Measurements from ENCODE around the gene SPINK8. TPM values are rescaled to one million over a fixed set of nuclear protein-coding genes. Genes with fewer than 3 reads are reported as not detected.
"Not testable (repeated sequence)": the region's sequence is repeated elsewhere in the genome, so short reads cannot be mapped to it uniquely, and the experiment has no call there.

The SPINK8 gene
- total RNA-seq, 1 donor from 2014 or later, result not detected

GRCh38 chr3:48276911-48277641, 56.4 kb downstream of the SPINK8 start:
- DNase-seq, result no peak

- no peak for DNase-seq
These were observed 58.0 kb downstream of the SPINK8 start for GRCh38 chr3:48275287-48276027.

DNA sequence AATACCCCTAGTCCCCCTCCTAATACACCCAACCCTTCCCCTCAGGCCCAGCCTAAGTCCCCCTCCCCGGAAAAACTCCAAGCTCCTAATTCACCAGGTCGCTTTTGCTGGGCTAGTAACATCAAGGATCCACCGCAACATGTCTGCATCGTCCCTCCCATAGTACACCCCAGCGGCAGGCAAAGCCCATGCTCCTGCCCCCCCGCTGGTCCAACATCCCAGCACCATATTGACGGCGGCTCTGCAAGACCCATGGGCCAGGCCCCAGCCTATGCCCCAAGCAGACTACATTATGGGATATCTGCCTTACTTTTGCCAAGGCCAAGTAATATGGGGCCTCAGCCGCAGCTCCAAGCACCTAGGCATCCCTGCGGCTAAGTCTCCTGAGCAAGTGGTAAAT, 59.0 kb downstream of the SPINK8 start:
- no peak for DNase-seq

DNA sequence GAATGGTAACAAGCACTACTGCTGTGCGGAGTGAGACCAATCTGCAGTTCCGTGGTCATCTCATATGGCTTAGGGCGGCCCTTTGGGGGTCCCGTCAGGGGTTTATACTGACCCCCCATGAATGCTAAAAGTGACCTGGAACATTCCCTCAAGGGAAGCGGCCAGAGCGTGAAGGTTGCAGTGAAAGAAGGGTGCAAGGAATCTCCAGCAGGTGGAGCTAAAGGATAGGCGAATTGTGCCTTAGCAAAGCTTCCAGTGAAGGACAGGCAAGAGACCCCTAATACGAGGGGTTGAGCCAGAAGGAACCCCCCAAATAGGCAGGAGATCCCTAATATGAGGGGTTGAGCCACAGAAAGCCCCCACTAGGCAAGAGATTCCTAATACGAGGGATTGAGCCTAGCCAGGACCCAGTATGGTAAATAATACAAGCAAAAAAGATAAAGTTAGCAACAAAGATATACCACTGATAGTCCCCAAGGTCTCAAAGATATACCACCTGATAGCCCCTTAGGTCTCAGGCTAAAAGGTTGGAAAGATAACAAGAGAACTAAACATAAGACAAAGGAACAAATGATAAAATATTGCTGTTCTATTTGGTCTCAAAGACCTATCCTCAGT, 59.8 kb downstream of the SPINK8 start:
- DNase-seq, result peak; percentile 85

- DNase-seq, result no peak
These were observed 61.5 kb downstream of the SPINK8 start for GRCh38 chr3:48271763-48272498.

DNA sequence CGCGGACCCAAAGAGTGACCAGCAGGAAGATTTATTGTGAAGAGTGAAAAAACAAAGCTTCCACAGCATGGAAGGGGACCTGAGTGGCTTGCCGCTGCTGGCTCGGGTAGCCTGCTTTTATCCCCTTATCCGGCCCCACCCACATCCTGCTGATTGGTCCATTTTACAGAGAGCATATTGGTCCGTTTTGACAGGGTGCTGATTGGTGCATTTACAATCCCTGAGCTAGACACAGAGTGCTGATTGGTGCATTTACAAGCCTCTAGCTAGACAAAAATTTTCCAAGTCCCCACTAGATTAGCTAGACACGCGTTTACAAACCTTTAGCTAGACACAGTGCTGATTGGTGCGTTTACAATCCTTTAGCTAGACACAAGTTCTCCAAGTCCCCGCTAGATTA, 62.2 kb downstream of the SPINK8 start:
- DNase-seq, result not testable (repeated sequence)

GRCh38 chr3:48270306-48270705, 63.2 kb downstream of the SPINK8 start:
- DNase-seq, result no peak

GRCh38 chr3:48269592-48269991, 63.9 kb downstream of the SPINK8 start:
- DNase-seq, result no peak

DNA sequence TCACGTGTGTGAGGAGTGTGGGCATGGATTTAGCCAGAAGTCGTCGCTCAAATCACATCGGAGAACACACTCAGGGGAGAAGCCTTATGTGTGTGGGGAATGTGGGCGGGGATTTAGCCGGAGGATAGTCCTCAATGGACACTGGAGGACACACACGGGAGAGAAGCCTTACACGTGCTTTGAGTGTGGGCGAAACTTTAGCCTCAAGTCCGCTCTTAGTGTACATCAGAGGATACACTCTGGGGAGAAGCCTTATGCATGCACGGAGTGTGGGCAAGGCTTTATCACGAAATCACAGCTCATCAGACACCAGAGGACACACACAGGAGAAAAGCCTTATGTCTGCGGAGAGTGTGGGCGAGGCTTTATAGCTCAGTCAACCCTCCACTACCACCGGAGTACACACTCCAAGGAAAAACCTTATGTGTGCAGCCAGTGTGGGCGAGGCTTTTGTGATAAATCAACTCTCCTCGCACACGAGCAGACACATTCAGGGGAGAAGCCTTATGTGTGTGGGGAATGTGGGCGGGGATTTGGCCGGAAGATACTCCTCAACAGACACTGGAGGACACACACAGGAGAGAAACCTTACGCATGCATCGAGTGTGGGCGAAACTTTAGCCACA, 64.4 kb downstream of the SPINK8 start:
- no peak for DNase-seq

GRCh38 chr3:48268381-48268935, 65.0 kb downstream of the SPINK8 start:
- no peak for DNase-seq

DNA sequence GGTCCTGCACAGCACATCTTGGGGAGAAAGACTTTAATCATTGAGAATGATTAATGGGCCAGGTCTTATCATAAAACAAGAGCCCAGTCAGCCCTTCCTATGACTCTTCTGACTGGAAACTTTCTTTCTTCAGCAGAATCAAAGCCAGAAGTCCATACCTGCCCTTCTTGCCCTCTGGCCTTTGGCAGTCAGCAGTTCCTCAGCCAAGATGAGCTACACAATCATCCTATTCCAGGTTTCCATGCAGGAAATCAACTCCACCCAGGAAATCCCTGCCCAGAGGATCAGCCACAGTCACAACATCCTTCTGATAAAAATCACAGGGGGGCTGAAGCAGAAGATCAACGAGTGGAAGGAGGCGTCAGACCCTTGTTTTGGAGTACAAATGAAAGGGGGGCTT, 65.7 kb downstream of the SPINK8 start:
- DNase-seq, result peak; percentile 30

GRCh38 chr3:48258530-48258929, 74.9 kb downstream of the SPINK8 start:
- DNase-seq, result no peak

Other genes with a start within 250 kb of the SPINK8 start
- gene CDC25A, start 145.2 kb downstream of the SPINK8 start, total RNA-seq, result 15.1 and 21.6 TPM in 2 replicates
- gene CAMP, start 110.2 kb downstream of the SPINK8 start, total RNA-seq, result not detected in 2 replicates
- 3.4 and 4.1 TPM in 2 replicates for gene ZNF589, start 92.6 kb downstream of the SPINK8 start, total RNA-seq
- gene NME6, start 32.3 kb downstream of the SPINK8 start, total RNA-seq, result 33.9 and 36.2 TPM in 2 replicates
- gene FBXW12, start 38.6 kb upstream of the SPINK8 start, total RNA-seq, result not detected in 2 replicates
- gene PLXNB1, start 96.4 kb upstream of the SPINK8 start, total RNA-seq, result 16.8 and 23.7 TPM in 2 replicates
- 16.4 and 18.0 TPM in 2 replicates for gene CCDC51, start 106.5 kb upstream of the SPINK8 start, total RNA-seq
- 223 and 272 TPM in 2 replicates for gene TMA7, start 106.6 kb upstream of the SPINK8 start, total RNA-seq
- gene ATRIP, start 113.1 kb upstream of the SPINK8 start, total RNA-seq, result 8.2 TPM in 2 replicates
- gene SHISA5, start 170.5 kb upstream of the SPINK8 start, total RNA-seq, result 95.5 and 133 TPM in 2 replicates
- gene PFKFB4, start 223.1 kb upstream of the SPINK8 start, total RNA-seq, result 2.0 and 2.2 TPM in 2 replicates
- not detected in 2 replicates for gene UCN2, start 230.1 kb upstream of the SPINK8 start, total RNA-seq